Lung (tissue), 12 donors: ENCODE data around the gene USP46. TPM values are rescaled to one million over a fixed set of nuclear protein-coding genes. Genes with fewer than 3 reads are reported as not detected.

Experiments used
- ATAC-seq: fragments of 200-7000 bp; cut with Tn5 transposase; one replicate; pipeline ENCODE4 v1.9.1; 2020; ENCODE audit warnings: moderate number of reproducible peaks; ENCODE audit not compliant: insufficient read depth, low FRiP score
- DNase-seq, 3 donors: peaks; one replicate each; pipeline ENCODE4 v3.0.0-alpha.2; 2013 to 2017
- H3K27ac ChIP-seq, 2 donors: one replicate each; pipeline ENCODE4 v1.5.1; 2013; ENCODE audit warnings: mild to moderate bottlenecking in 2 of 2, moderate library complexity in 2 of 2, control low read depth in 1 of 2, inconsistent platforms in 1 of 2, low read depth in 1 of 2, low read length in 1 of 2
- H3K27me3 ChIP-seq, 3 donors: one replicate each; pipeline ENCODE4 v1.5.1; 2013; ENCODE audit warnings: low read length in 2 of 3; ENCODE audit not compliant: control insufficient read depth in 3 of 3, insufficient read depth in 3 of 3
- H3K36me3 ChIP-seq, 4 donors: one replicate each; pipeline ENCODE4 v1.5.1; 2013; ENCODE audit warnings: low read length in 4 of 4, mild to moderate bottlenecking in 1 of 4, moderate library complexity in 1 of 4; ENCODE audit not compliant: control insufficient read depth in 4 of 4, insufficient read depth in 4 of 4
- H3K4me1 ChIP-seq, 5 donors: one replicate each; pipeline ENCODE4 v1.5.1; 2013; ENCODE audit warnings: low read length in 5 of 5, mild to moderate bottlenecking in 2 of 5, moderate library complexity in 1 of 5; ENCODE audit not compliant: control insufficient read depth in 5 of 5, insufficient read depth in 5 of 5
- H3K4me3 ChIP-seq: one replicate; pipeline ENCODE4 v1.5.1; 2013; ENCODE audit warnings: mild to moderate bottlenecking, control low read depth, moderate library complexity
- H3K9ac ChIP-seq, 2 donors: one replicate each; pipeline ENCODE4 v1.5.1; 2013; ENCODE audit warnings: low read length in 2 of 2, control low read depth in 1 of 2; ENCODE audit not compliant: insufficient read depth in 1 of 2
- H3K9me3 ChIP-seq, 4 donors: one replicate each; pipeline ENCODE4 v1.5.1; 2013; ENCODE audit warnings: low read length in 3 of 4, mild to moderate bottlenecking in 1 of 4, moderate library complexity in 1 of 4; ENCODE audit not compliant: control insufficient read depth in 4 of 4, insufficient read depth in 3 of 4
- WGBS, 2 donors: extraction: QIAGEN DNeasy Blood & Tissue Kit; methylation state at CpG; one replicate each; pipeline ENCODE4 v1.1.7; 2013; 5-methylcytosine and 5-hydroxymethylcytosine counted together
- polyA plus RNA-seq, 2 donors: library from polyadenylated mRNA; stranded (reverse); fragments of 200-250 nt; gene quantifications; one replicate each; pipeline ENCODE4 v1.2.1, GENCODE V29; 2013
- total RNA-seq, 2 donors: library from RNA; depleted of rRNA in 1 of 2; stranded (reverse); fragments of >200 nt in 1 of 2; gene quantifications; one replicate each; pipeline ENCODE4 v1.2.1, GENCODE V29; 2014 to 2021
- TF ChIP-seq, protein P1 (sequence below): IDR thresholded peaks from 2 replicates; pipeline ENCODE4 v1.5.1; 2012; ENCODE audit warnings: mild to moderate bottlenecking; ENCODE audit errors: control extremely low read depth, extremely low read depth
- donor health status: control.
- donor health status: control.
- donor health status: Bipolar disorder and iron deficiency.
- donor health status: healthy.
- donor health status: DM: yes; HTN: yes; CAD: no.

Gene USP46
- total and polyA plus RNA-seq, 4 donors: 2.3 to 30.8 (median 8.8) TPM

DNA sequence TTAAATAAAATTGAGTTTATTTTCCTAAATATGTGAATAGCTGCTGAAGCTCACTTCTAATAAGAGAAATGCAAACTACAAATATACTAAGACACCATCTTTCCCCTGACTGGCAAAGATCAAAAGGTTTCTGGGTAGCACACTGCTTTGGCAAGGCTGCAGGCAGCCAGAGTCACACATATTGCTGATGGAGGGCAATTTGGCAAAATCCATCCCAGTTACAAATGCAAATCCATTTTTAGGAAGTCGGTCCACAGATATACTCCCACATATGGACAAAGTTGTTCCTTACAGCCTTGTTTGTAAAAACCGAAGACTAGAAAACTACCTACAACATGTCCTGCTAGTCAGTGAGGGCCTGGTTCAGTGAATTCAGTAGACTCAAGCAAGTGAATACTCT, 12.4 kb downstream of the USP46 start:
- ATAC-seq (no peak), DNase-seq (no peak)
- 94 to 95% methylated on average over 2 of the region's 2 CpGs for WGBS, 2 donors
- Histone ChIP-seq H3K9me3 (no peaks in the 10 kb centered on the region), H3K4me3 (no peak overlapping the region), H3K27ac (no peak overlapping the region), H3K9ac (no peak overlapping the region), H3K36me3 (no peaks in the 10 kb centered on the region), H3K27me3 (no peaks in the 10 kb centered on the region), H3K4me1 (peaks cover 0 to 40% (median 16%) of the 10 kb centered on the region in 5 donors)
- TF ChIP-seq, protein P1, sequence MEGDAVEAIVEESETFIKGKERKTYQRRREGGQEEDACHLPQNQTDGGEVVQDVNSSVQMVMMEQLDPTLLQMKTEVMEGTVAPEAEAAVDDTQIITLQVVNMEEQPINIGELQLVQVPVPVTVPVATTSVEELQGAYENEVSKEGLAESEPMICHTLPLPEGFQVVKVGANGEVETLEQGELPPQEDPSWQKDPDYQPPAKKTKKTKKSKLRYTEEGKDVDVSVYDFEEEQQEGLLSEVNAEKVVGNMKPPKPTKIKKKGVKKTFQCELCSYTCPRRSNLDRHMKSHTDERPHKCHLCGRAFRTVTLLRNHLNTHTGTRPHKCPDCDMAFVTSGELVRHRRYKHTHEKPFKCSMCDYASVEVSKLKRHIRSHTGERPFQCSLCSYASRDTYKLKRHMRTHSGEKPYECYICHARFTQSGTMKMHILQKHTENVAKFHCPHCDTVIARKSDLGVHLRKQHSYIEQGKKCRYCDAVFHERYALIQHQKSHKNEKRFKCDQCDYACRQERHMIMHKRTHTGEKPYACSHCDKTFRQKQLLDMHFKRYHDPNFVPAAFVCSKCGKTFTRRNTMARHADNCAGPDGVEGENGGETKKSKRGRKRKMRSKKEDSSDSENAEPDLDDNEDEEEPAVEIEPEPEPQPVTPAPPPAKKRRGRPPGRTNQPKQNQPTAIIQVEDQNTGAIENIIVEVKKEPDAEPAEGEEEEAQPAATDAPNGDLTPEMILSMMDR: no peak

DNA sequence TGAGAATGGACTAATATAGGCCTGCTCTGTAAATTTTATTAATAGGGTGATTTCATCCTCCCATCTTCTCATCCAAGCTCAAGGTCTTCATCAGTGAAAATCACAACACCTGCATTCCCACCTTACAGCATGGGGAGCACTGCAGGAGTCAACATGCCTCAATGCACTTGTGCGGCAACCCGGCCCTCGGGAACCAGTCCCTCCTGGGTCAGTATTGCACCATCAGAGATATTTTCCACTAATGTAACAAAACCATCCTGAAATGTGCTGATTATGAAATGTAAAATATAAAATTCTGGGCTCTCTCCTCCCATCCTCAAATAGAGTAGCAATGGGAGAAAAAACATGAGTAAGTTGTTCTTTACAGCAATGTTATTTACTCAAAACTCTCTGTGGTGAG, 13.0 kb downstream of the USP46 start:
- Histone ChIP-seq H3K4me1 (peaks cover 3 to 40% (median 22%) of the 10 kb centered on the region in 5 donors), H3K27me3 (no peaks in the 10 kb centered on the region), H3K9me3 (no peaks in the 10 kb centered on the region), H3K27ac (no peak overlapping the region), H3K9ac (no peak overlapping the region), H3K36me3 (no peaks in the 10 kb centered on the region), H3K4me3 (no peak overlapping the region)
- ATAC-seq (no peak), DNase-seq (no peak)
- TF ChIP-seq, protein P1: no peak
- WGBS, 2 donors: 84 to 96% methylated on average over 3 of the region's 3 CpGs

DNA sequence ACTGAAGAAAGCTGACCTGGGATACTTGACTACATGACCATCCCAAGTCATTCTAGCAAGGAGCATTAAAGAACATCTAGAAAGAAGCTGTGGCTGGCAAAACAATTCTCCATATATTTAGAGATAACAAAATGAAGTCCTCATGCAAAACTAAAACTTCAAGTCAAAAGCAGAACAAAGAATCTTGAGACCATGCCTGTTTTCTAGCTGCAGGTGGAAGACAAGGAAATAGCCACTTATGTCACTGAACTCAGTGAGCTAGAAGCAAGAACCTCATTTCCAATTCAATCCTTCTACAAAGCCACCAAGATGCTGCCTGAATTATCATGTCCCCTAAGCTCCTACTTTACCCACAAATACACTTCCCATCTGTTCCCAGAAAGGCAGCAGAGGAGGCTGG, 13.8 kb downstream of the USP46 start:
- no peak overlapping the region for H3K27ac ChIP-seq
- no peak overlapping the region for H3K4me3 ChIP-seq
- ATAC-seq (no peak), DNase-seq (no peak)
- TF ChIP-seq, protein P1: no peak
- H3K4me1 ChIP-seq: peaks cover 3 to 42% (median 25%) of the 10 kb centered on the region in 5 donors
- no peaks in the 10 kb centered on the region for H3K9me3 ChIP-seq
- no peak overlapping the region for H3K9ac ChIP-seq
- no peaks in the 10 kb centered on the region for H3K27me3 ChIP-seq
- no peaks in the 10 kb centered on the region for H3K36me3 ChIP-seq

DNA sequence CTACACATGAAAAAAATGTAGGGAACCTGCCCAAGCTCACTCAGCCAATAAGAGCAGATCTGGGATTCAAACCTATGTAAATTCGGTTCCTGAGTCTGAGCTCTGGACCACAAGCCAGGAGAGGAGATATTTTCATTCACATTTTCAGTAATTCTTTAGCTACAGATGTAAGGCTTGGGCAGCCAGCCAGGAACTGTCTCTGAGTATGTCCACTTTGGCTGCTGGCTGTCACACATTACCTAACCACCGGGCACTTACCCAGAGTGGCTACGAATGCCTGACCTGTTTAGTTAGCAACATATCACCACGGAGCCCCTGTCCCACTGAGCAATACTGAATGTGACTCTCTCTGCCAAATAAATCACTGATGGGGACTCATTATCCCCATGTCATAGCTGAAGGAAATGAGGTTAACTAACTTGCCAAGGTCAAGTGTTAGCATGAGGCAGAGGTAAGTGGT, 15.3 kb downstream of the USP46 start:
- Histone ChIP-seq H3K4me3 (no peak overlapping the region), H3K4me1 (peaks cover 3 to 43% (median 25%) of the 10 kb centered on the region in 5 donors), H3K9ac (no peak overlapping the region), H3K9me3 (no peaks in the 10 kb centered on the region), H3K36me3 (no peaks in the 10 kb centered on the region), H3K27ac (peak overlapping the region in 1 of 2 donors; percentile 70), H3K27me3 (no peaks in the 10 kb centered on the region)
- WGBS, 2 donors: 35 to 61% methylated on average over 4 of the region's 4 CpGs
- TF ChIP-seq, protein P1: no peak
- DNase-seq: peak; percentile 46 to 64 (median 54)
- ATAC-seq: no peak
